Tibial nerve (tissue), 4 donors: ENCODE results near the gene MARCHF2. TPM values are rescaled to one million over a fixed set of nuclear protein-coding genes. Genes with fewer than 3 reads are reported as not detected.

ENCODE experiments used
- DNase-seq, 2 donors: peaks; one replicate each; pipeline ENCODE4 v3.0.0-alpha.2; 2019; ENCODE audit warnings: low spot score in 2 of 2
- H3K27ac ChIP-seq, 4 donors: fragments of 200-600 bp; sonication (generic) in 3 of 4; one replicate each; pipeline ENCODE4 v1.5.1; 2017 to 2019; ENCODE audit warnings: mild to moderate bottlenecking in 1 of 4
- H3K27me3 ChIP-seq, 2 donors: fragments of 200-600 bp; sonication (generic) in 1 of 2; one replicate each; pipeline versions ENCODE4 v1.5.1 to v1.6.0; 2017 to 2019
- H3K36me3 ChIP-seq, 3 donors: fragments of 200-600 bp; sonication (generic); one replicate each; pipeline ENCODE4 v1.5.1; 2018 to 2019
- H3K4me1 ChIP-seq, 4 donors: fragments of 200-600 bp; sonication (generic) in 3 of 4; one replicate each; pipeline ENCODE4 v1.5.1; 2017 to 2019
- H3K4me3 ChIP-seq, 4 donors: fragments of 200-600 bp; sonication (generic) in 3 of 4; one replicate each; pipeline ENCODE4 v1.5.1; 2017 to 2019; ENCODE audit warnings: mild to moderate bottlenecking in 1 of 4, moderate library complexity in 1 of 4
- H3K9me3 ChIP-seq, 4 donors: fragments of 200-600 bp; sonication (generic) in 3 of 4; one replicate each; pipeline ENCODE4 v1.5.1; 2017 to 2019
- EP300 ChIP-seq, 2 donors: sonication (generic); formaldehyde crosslinking; IDR thresholded peaks; one replicate each; pipeline ENCODE4 v1.6.1; 2017; ENCODE audit warnings: antibody characterized with exemption in 2 of 2, mild to moderate bottlenecking in 1 of 2
- POLR2A ChIP-seq, 2 donors: fragments of 450-650 bp; IDR thresholded peaks; one replicate each; pipeline ENCODE4 v1.6.1; 2017; ENCODE audit warnings: antibody characterized with exemption in 2 of 2, mild to moderate bottlenecking in 2 of 2, moderate library complexity in 2 of 2
- WGBS, 2 donors: methylation state at CpG; one replicate each; pipeline ENCODE4 v1.1.5; 2018; 5-methylcytosine and 5-hydroxymethylcytosine counted together
- total RNA-seq, 4 donors: library from RNA; depleted of rRNA; stranded (reverse); fragments of >200 nt; gene quantifications; one replicate each; pipeline ENCODE4 v1.1.0, GENCODE V29; 2016
- TF ChIP-seq, protein P1 (sequence below), 5 experiments: fragments of 200-600 bp in 3 of 5; fragments of 450-650 bp in 2 of 5; sonication (generic) in 3 of 5; IDR thresholded peaks; one replicate each; pipeline ENCODE4 v1.5.1; 2016 to 2019; ENCODE audit warnings: antibody characterized with exemption in 5 of 5, mild to moderate bottlenecking in 3 of 5, moderate library complexity in 2 of 5

MARCHF2 gene
- total RNA-seq, 4 donors from 2014 or later, result 149 to 242 (median 184) TPM

DNA sequence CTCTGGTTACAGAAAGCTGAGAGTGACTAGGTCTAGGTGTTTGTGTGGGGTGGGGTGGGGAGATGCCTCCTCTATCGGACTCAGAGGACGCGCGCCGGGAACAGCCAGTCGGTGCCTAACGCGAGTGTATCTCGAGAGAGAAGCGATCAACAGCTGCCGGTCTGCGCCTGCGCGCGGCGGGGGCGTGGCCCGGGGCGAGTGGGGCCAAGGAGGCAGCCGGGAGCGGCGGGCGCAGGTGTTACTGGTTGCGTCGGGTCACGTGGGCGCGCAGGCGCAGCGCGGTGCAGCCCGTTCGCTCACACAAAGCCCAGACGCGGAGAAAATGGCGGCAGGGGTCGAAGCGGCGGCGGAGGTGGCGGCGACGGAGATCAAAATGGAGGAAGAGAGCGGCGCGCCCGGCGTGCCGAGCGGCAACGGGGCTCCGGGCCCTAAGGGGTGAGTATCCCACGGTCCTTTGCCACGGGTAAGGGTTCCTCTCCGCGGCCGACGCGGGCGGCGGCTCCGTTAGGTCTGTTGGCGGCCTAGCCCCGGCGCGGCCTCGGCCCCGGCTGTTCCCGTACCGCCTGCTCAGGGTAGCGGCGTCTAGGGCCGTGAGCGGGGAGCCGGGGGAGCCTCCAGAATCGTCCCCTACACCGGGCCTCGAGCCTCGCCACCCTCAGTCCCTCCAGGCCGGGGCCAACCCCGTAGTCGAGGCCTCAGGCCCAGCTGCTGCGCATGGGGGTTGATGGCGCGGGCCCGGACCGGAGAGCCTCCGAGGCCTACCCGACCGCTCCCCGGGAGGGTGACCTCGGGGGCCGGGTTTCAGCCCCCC lies 31.8 kb downstream of the MARCHF2 start, which contains the start of gene HNRNPM:
HNRNPM (plus strand) TSS at position 299 of the 811 bp plus-strand sequence; CDS start at position 323, 24 bp downstream.
- TF ChIP-seq, protein P1, sequence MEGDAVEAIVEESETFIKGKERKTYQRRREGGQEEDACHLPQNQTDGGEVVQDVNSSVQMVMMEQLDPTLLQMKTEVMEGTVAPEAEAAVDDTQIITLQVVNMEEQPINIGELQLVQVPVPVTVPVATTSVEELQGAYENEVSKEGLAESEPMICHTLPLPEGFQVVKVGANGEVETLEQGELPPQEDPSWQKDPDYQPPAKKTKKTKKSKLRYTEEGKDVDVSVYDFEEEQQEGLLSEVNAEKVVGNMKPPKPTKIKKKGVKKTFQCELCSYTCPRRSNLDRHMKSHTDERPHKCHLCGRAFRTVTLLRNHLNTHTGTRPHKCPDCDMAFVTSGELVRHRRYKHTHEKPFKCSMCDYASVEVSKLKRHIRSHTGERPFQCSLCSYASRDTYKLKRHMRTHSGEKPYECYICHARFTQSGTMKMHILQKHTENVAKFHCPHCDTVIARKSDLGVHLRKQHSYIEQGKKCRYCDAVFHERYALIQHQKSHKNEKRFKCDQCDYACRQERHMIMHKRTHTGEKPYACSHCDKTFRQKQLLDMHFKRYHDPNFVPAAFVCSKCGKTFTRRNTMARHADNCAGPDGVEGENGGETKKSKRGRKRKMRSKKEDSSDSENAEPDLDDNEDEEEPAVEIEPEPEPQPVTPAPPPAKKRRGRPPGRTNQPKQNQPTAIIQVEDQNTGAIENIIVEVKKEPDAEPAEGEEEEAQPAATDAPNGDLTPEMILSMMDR (IDR thresholded peaks at IDR 0.05), result peak in 2 of 5 experiments; percentile 13 to 39
- TF ChIP-seq POLR2A (IDR thresholded peaks at IDR 0.05), result peak; percentile 87 to 96
- TF ChIP-seq EP300 (IDR thresholded peaks at IDR 0.05), result peak in 1 of 2 donors; percentile 96
- Histone ChIP-seq H3K4me3 (peak within 1 kb of the TSS; percentile 75 to 100 (median 86)), H3K9me3 (no peaks in the 10 kb centered on the region), H3K36me3 (peaks cover 0 to 8% (median 0%) of the 10 kb centered on the region in 3 donors), H3K4me1 (peaks cover 0 to 48% (median 34%) of the 10 kb centered on the region in 4 donors), H3K27ac (peak within 1 kb of the TSS; percentile 85 to 99 (median 99)), H3K27me3 (no peaks in the 10 kb centered on the region)
- 0 to 1% methylated on average over 17 to 29 of the region's 93 CpGs for WGBS, 2 donors
- DNase-seq, result peak; percentile 98

DNA sequence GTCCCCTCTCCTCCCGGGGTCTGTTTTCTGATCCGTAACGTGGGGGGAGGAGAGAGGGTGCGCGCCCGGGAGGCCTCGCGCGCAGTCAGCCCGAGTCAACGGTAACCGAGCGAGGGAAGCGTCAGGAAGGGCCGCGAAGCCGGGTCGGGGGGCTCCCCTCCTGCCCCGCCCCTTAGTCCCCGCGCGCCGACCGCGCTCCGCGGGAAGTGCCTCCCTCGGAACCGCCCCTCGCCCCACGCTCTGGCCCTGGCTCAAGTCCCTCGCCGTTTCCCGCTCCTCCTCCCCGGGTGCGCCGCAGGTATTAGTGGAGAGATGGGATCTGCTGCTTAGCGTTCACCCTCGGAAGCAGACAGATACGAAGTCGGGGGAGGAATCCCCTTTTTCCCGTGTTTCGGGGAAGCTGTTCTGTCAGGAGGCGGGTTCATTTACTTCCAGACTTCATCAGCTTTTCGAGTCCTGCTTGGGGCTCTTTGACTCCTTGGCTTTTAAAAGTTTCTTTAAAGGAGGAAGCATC lies 32.4 kb downstream of the MARCHF2 start:
- 1 to 2% methylated on average over 17 to 21 of the region's 45 CpGs for WGBS, 2 donors

DNA sequence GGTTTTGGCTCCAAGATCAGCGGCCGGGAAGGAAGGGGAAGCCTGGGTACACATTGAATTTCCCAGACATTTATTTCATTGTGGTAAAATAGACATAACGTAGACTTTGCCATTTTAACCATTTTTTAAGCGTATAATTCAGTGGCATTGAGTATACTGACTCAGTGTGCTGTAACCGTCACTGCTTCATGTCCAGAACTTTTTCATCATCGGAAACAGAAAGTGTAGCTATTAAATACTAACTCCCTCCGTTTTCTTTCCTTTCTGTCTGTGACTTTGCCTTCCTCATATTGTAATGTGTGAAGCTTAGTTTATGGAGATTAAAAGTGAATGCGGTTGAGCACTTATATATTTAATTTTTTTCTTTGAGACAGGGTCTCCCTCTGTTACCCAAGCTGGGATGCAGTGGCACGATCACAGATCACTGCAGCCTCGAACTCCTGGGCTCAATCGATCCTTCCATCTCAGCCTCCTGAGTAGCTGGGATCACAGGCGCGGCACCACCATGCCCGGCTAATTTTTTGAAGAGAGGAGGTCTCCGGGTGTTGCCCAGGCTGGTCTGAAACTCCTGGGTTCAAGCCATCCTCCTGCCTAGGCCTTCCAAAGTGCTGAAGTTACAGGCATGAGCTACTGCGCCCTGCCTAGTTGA lies 33.1 kb downstream of the MARCHF2 start:
- peaks cover 0 to 8% (median 0%) of the 10 kb centered on the region in 3 donors for H3K36me3 ChIP-seq
- no peak for DNase-seq
- no peak for TF ChIP-seq POLR2A (IDR thresholded peaks at IDR 0.05)
- TF ChIP-seq, protein P1 (IDR thresholded peaks at IDR 0.05), result no peak
- no peak for TF ChIP-seq EP300 (IDR thresholded peaks at IDR 0.05)
- peak overlapping the region; percentile 75 to 100 (median 86) for H3K4me3 ChIP-seq
- no peaks in the 10 kb centered on the region for H3K9me3 ChIP-seq
- no peaks in the 10 kb centered on the region for H3K27me3 ChIP-seq
- H3K27ac ChIP-seq, result peak overlapping the region; percentile 85 to 99 (median 99)
- peaks cover 0 to 61% (median 38%) of the 10 kb centered on the region in 4 donors for H3K4me1 ChIP-seq
- 25 to 29% methylated on average over 16 of the region's 16 CpGs for WGBS, 2 donors

More for the DNA sequence above, 32.4 kb downstream of the MARCHF2 start:
- H3K27me3 ChIP-seq, result no peaks in the 10 kb centered on the region
- peak in 1 of 2 donors; percentile 30 for DNase-seq
- H3K36me3 ChIP-seq, result peaks cover 0 to 8% (median 0%) of the 10 kb centered on the region in 3 donors
- H3K9me3 ChIP-seq, result no peaks in the 10 kb centered on the region
- H3K4me1 ChIP-seq, result peaks cover 0 to 55% (median 37%) of the 10 kb centered on the region in 4 donors
- peak overlapping the region; percentile 75 to 100 (median 86) for H3K4me3 ChIP-seq
- no peak for TF ChIP-seq POLR2A (IDR thresholded peaks at IDR 0.05)
- TF ChIP-seq, protein P1 (IDR thresholded peaks at IDR 0.05), result no peak
- no peak for TF ChIP-seq EP300 (IDR thresholded peaks at IDR 0.05)
- H3K27ac ChIP-seq, result peak overlapping the region; percentile 85 to 99 (median 99)

DNA sequence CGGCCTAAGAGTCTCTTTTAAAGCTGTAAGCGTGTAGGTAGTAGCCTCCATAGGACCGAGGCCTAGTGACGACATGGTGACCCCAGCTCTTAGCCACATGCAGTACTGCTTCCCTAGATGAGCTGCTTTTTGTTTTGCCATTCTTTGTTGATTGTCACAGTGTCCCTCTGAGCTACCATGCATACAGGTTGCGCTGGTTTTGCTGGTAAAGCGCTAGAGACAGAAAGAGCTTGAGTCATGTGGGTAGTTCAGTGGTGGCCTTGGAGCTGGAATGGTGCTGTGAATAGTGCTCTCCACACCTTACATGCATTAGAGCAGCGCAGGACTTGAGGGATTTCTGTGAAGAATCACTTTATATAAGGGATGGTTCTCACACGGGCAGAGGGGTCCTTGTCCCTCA lies 36.7 kb downstream of the MARCHF2 start:
- 59 to 77% methylated on average over 7 of the region's 8 CpGs for WGBS, 2 donors
- TF ChIP-seq POLR2A (IDR thresholded peaks at IDR 0.05) (no peak), EP300 (IDR thresholded peaks at IDR 0.05) (no peak)
- TF ChIP-seq, protein P1 (IDR thresholded peaks at IDR 0.05), result no peak
- Histone ChIP-seq H3K9me3 (no peaks in the 10 kb centered on the region), H3K4me3 (no peak overlapping the region), H3K4me1 (peaks cover 0 to 87% (median 59%) of the 10 kb centered on the region in 4 donors), H3K27me3 (no peaks in the 10 kb centered on the region), H3K36me3 (peaks cover 0 to 8% (median 0%) of the 10 kb centered on the region in 3 donors), H3K27ac (no peak overlapping the region)
- DNase-seq, result no peak
